HCT116 (cell line): ENCODE measurements around the gene DPYD.

Experiments
- ATF3 ChIP-seq: IDR thresholded peaks from 2 replicates; pipeline ENCODE4 v1.6.1; 2012
- CEBPB ChIP-seq: IDR thresholded peaks from 2 replicates; pipeline ENCODE4 v1.6.1; 2012; ENCODE audit warnings: low read depth
- CTCF ChIP-seq, 3 experiments: fragments of 200-600 bp in 1 of 3; sonication (generic) in 1 of 3; IDR thresholded peaks in 2 of 3; conservative IDR thresholded peaks in 1 of 3; 2 replicates each; pipeline ENCODE4 v1.5.1; 2012 to 2017; ENCODE audit warnings: low read depth in 2 of 3, low read length in 2 of 3, antibody characterized with exemption in 1 of 3, borderline replicate concordance in 1 of 3, control low read depth in 1 of 3, mild to moderate bottlenecking in 1 of 3, mixed read lengths in 1 of 3, mixed run types in 1 of 3, moderate library complexity in 1 of 3; ENCODE audit not compliant: insufficient read depth in 1 of 3
- POLR2A ChIP-seq: IDR thresholded peaks from 2 replicates; pipeline ENCODE4 v1.7.0; 2011; ENCODE audit warnings: borderline replicate concordance; ENCODE audit not compliant: insufficient read depth, insufficient read length; ENCODE audit errors: extremely low read depth
- POLR2AphosphoS5 ChIP-seq: IDR thresholded peaks from 2 replicates; pipeline ENCODE4 v1.6.1; 2011; ENCODE audit warnings: mild to moderate bottlenecking, low read depth, low read length, moderate library complexity
- RAD21 ChIP-seq: IDR thresholded peaks from 2 replicates; pipeline ENCODE4 v1.6.1; 2012; ENCODE audit warnings: low read depth, mild to moderate bottlenecking
- SP1 ChIP-seq: IDR thresholded peaks from 2 replicates; pipeline ENCODE4 v1.6.1; 2012; ENCODE audit warnings: low read depth
- TCF7L2 ChIP-seq: IDR thresholded peaks from 2 replicates; pipeline ENCODE4 v1.7.0; 2011; ENCODE audit warnings: borderline replicate concordance, inconsistent platforms; ENCODE audit not compliant: insufficient read depth, insufficient read length; ENCODE audit errors: extremely low read depth

GRCh38 chr1:97119260-97120158 lies 801.3 kb downstream of the DPYD start:
- TF ChIP-seq CTCF (IDR thresholded peaks at IDR 0.05 in 2 of 3, conservative IDR thresholded peaks at IDR 0.05 in 1 of 3; ENCODE audit: borderline replicate concordance in 1 of 3, insufficient read depth in 1 of 3, low read depth in 2 of 3, low read length in 2 of 3), result no peak
- TF ChIP-seq SP1, result no peak
- TF ChIP-seq RAD21, result no peak
- no peak for TF ChIP-seq TCF7L2
- TF ChIP-seq POLR2AphosphoS5, result no peak
- TF ChIP-seq CEBPB, result no peak
- no peak for TF ChIP-seq POLR2A
- no peak for TF ChIP-seq ATF3
